ENCODE results near the gene NLRP9. TPM values are rescaled to one million over a fixed set of nuclear protein-coding genes. Genes with fewer than 3 reads are reported as not detected.
"Not testable (repeated sequence)": the region's sequence is repeated elsewhere in the genome, so short reads cannot be mapped to it uniquely, and the experiment has no call there.

Gene NLRP9
- total and polyA plus RNA-seq, 8 donors, result 0.08 TPM; not detected in 7

- Histone ChIP-seq H3K27me3 (peaks cover 0 to 48% of the 10 kb centered on the region in 2 donors), H3K4me3 (no peak overlapping the region), H3K9me3 (peaks cover 0 to 19% of the 10 kb centered on the region in 2 donors), H3K27ac (no peak overlapping the region), H3K36me3 (no peaks in the 10 kb centered on the region), H3K4me1 (no peaks in the 10 kb centered on the region)
- intact Hi-C loops (cut with DNase I), result no loop called here
- no peak for ATAC-seq
- DNase-seq, result no peak
- TF ChIP-seq CTCF (IDR thresholded peaks at IDR 0.05), result no peak
Measured at GRCh38 chr19:55720801-55721200, 17.4 kb downstream of the NLRP9 start.

GRCh38 chr19:55720214-55720746 lies 17.9 kb downstream of the NLRP9 start:
- Histone ChIP-seq H3K4me1 (no peaks in the 10 kb centered on the region), H3K27me3 (peaks cover 0 to 53% of the 10 kb centered on the region in 2 donors), H3K27ac (no peak overlapping the region), H3K4me3 (no peak overlapping the region), H3K9me3 (peaks cover 0 to 19% of the 10 kb centered on the region in 2 donors), H3K36me3 (no peaks in the 10 kb centered on the region)
- intact Hi-C loops (cut with DNase I), result no loop called here
- DNase-seq (no peak), ATAC-seq (no peak)
- no peak for TF ChIP-seq CTCF (IDR thresholded peaks at IDR 0.05)

GRCh38 chr19:55717879-55718711 lies 20.1 kb downstream of the NLRP9 start:
- ATAC-seq; H3K4me3 ChIP-seq; DNase-seq; H3K4me1 ChIP-seq; H3K27ac ChIP-seq; intact Hi-C loops (cut with DNase I); H3K36me3 ChIP-seq: not testable (repeated sequence)
- peaks cover 0 to 68% of the 10 kb centered on the region in 2 donors for H3K27me3 ChIP-seq
- H3K9me3 ChIP-seq, result peaks cover 0 to 19% of the 10 kb centered on the region in 2 donors

DNA sequence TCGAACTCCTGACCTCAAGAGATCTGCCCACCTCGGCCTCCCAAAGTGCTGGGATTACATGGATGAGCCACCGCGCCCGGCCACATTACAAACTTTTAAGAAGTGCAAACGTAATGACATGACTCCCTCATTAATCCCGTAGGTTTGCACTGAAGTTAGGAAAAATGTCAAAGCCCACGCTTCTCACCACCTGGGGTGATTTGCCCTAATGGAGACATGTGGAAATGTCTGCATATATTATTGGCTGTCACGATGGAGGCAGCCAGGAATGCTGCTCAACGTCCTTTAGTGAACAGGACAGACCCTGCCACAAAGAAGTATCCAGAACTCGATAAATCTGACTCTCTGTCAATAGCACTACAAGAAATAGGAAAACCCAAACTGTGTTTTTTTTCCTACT lies 21.0 kb downstream of the NLRP9 start:
- ATAC-seq, result no peak

GRCh38 chr19:55716531-55716930 lies 21.7 kb downstream of the NLRP9 start:
- no peak for DNase-seq
- no peak for TF ChIP-seq CTCF (IDR thresholded peaks at IDR 0.05)
- no peak overlapping the region for H3K4me3 ChIP-seq
- no peak overlapping the region for H3K27ac ChIP-seq
- no peak for ATAC-seq
- no peaks in the 10 kb centered on the region for H3K36me3 ChIP-seq
- H3K27me3 ChIP-seq, result peaks cover 0 to 68% of the 10 kb centered on the region in 2 donors
- H3K4me1 ChIP-seq, result no peaks in the 10 kb centered on the region
- peaks cover 0 to 10% of the 10 kb centered on the region in 2 donors for H3K9me3 ChIP-seq
- intact Hi-C loops (cut with DNase I), result no loop called here

More for the DNA sequence above, 21.0 kb downstream of the NLRP9 start:
- no peak for TF ChIP-seq CTCF (IDR thresholded peaks at IDR 0.05)
- no peaks in the 10 kb centered on the region for H3K36me3 ChIP-seq
- no peaks in the 10 kb centered on the region for H3K4me1 ChIP-seq
- no peak overlapping the region for H3K4me3 ChIP-seq
- H3K9me3 ChIP-seq, result peaks cover 0 to 15% of the 10 kb centered on the region in 2 donors
- H3K27me3 ChIP-seq, result peaks cover 0 to 68% of the 10 kb centered on the region in 2 donors
- DNase-seq, result no peak
- H3K27ac ChIP-seq, result no peak overlapping the region
- intact Hi-C loops (cut with DNase I), result no loop called here
